Testis (tissue), 5 donors: ENCODE results near the gene PARG. TPM values are rescaled to one million over a fixed set of nuclear protein-coding genes. Genes with fewer than 3 reads are reported as not detected.
"Not testable (repeated sequence)": the region's sequence is repeated elsewhere in the genome, so short reads cannot be mapped to it uniquely, and the experiment has no call there.

Experiments used
- DNase-seq: peaks from one replicate; pipeline ENCODE4 v3.0.0-alpha.2; 2019
- H3K27ac ChIP-seq, 2 donors: fragments of 200-600 bp; sonication (generic); one replicate each; pipeline ENCODE4 v1.5.1; 2019
- H3K27me3 ChIP-seq: fragments of 200-600 bp; sonication (generic); one replicate; pipeline ENCODE4 v1.5.1; 2019
- H3K36me3 ChIP-seq: fragments of 200-600 bp; sonication (generic); one replicate; pipeline ENCODE4 v1.5.1; 2017; ENCODE audit warnings: low read depth; ENCODE audit errors: missing control alignments
- H3K4me1 ChIP-seq: fragments of 200-600 bp; sonication (generic); one replicate; pipeline ENCODE4 v1.5.1; 2019
- H3K4me3 ChIP-seq, 2 donors: fragments of 200-600 bp; sonication (generic); one replicate each; pipeline ENCODE4 v1.5.1; 2017 to 2019
- H3K9me3 ChIP-seq: fragments of 200-600 bp; sonication (generic); one replicate; pipeline ENCODE4 v1.5.1; 2017
- WGBS, 2 donors: methylation state at CpG; one replicate each; pipeline ENCODE4 v1.1.5; 2018; 5-methylcytosine and 5-hydroxymethylcytosine counted together
- intact Hi-C: fragments of 100-400 bp; cut with DNase I; formaldehyde crosslinking; loops from one replicate; pipeline ENCODE4 v1.15.1; 2023; ENCODE audit warnings: low total_unique reads
- long read RNA-seq, 2 donors: transcript quantifications; one replicate each; lab custom pipeline, GENCODE V29; 2026
- polyA plus RNA-seq: library from polyadenylated mRNA; stranded (reverse); fragments of 350-450 nt; fragmentation: Illumina TruSeq; extraction: RNeasy Lipid Tissue Mini Kit (QIAGEN cat#74804); gene quantifications from one replicate; pipeline ENCODE4 v1.2.3, GENCODE V29; 2014; ENCODE audit warnings: low read depth, low replicate concordance; ENCODE audit not compliant: insufficient read depth
- total RNA-seq, 2 donors: library from RNA; depleted of rRNA; stranded (reverse); fragments of >200 nt; gene quantifications; one replicate each; pipeline ENCODE4 v1.2.3, GENCODE V29; 2016

The PARG gene
- 10 to 100 TPM; 39.4 to 49.4 TPM for total RNA-seq
- polyA plus RNA-seq: 19.7 TPM
- long read RNA-seq, donor 1, partial matches to known transcripts: 46 of 51 reads
- long read RNA-seq, donor 1, other reads (novel, unspliced or antisense): 5 of 51 reads
- long read RNA-seq, donor 2: 0 reads

DNA sequence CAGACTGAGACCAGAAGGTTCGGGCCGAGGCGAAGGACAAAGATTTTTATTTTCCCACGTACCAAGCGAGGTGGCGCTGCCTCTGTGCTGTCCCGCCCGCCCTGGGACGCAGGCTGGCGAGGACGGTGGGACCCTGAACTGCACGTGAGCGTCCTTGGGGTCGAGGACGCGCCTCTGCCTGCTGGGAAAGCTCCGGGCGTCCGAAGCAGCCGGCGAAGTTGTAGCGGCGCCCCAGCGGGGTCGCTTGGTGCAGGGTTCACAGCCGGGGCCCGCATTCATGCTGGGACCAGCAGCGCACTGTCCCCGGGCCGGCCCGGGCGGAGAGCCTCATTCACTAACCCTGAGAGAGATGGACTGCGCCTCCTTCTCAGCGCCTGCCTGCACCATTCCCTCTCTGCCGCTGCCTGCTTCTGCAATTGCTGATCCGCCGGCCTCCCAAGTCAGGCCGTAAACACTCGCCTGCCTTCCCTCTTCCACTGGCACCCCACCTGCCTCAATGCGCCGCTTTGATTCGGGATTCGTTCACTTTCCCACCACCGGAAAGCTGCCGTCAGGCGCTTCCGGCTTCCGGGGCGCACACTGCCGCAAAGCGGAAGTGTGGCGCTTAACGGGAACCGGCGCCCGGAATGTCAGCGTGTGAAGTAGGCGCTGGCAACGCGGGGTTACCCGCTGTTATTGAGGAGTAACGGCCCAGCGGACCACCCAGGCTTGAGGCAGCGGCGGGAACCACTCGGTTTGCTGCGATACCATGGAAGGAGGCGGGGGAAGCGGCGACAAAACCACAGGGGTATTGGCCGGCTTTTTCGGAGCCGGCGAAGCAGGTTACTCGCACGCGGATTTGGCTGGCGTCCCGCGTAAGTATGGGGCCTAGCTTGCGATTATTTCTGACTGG lies at the start of gene PARG, which contains the start of gene TIMM23B:
Gene PARG (minus strand): TSS at position 581 of the 892 bp plus-strand sequence. CDS start 302 bp downstream, at position 279.
Gene TIMM23B (plus strand): TSS at position 607 of the 892 bp plus-strand sequence. CDS start 142 bp downstream, at position 749.
- H3K9me3 ChIP-seq, H3K36me3 ChIP-seq, H3K27me3 ChIP-seq, intact Hi-C loops, H3K4me1 ChIP-seq: not testable (repeated sequence)
- DNase-seq: peak; percentile 86
- Histone ChIP-seq H3K27ac (peak within 1 kb of the TSS; percentile 14 to 61), H3K4me3 (peak within 1 kb of the TSS; percentile 87 to 88)
- WGBS, 2 donors: 0% methylated on average over 17 to 46 of the region's 81 CpGs

DNA sequence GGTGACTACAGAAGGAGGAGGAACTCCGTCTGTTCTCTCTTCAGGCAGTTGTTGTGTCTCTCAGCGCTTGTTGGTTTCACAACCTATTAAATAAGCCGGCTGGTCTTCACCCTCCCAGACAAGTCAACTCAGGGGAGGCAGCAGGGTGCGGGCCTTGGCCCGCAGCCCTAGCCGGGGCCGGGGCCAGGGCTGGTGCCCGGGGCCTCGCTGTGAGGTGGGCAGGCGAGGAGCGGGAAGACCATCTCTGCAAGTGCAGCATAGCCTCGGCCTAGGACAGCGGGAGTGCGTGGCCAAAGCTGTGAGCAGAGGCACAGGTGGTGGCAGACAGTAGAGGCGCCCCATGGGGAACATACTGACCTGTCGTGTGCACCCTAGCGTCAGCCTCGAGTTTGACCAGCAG lies 46.5 kb upstream of the PARG start, which contains the start of gene AGAP6:
Gene AGAP6 (plus strand): TSS at position 31 of the 400 bp plus-strand sequence. CDS start 310 bp downstream, at position 341.
- H3K27ac ChIP-seq, H3K27me3 ChIP-seq, intact Hi-C loops, H3K9me3 ChIP-seq, H3K4me3 ChIP-seq, H3K4me1 ChIP-seq, H3K36me3 ChIP-seq, DNase-seq: not testable (repeated sequence)
- WGBS, 2 donors: 95 to 100% methylated on average over 8 to 18 of the region's 18 CpGs

DNA sequence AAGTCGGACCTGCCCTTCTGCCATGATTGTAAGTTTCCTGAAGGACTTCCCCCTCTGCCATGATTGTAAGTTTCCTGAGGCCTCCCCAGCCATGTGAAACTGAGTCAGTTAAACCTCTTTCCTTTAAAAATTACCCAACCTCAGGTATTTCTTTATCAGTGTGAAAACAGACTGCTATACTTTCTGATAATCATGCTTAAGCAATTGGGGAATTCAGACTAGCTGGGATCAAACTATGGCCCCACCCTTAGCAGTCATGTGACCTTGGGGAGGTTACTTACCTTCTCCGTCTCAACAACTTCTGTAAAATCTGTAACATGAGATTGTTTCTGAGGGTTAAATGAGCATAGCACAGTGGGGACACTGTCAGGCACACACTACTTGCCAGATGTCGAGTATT lies 45.4 kb upstream of the PARG start:
- H3K4me1 ChIP-seq, H3K4me3 ChIP-seq, DNase-seq, intact Hi-C loops, H3K27me3 ChIP-seq, H3K36me3 ChIP-seq, H3K27ac ChIP-seq, H3K9me3 ChIP-seq: not testable (repeated sequence)
- WGBS, 2 donors: 81 to 96% methylated on average over 3 of the region's 3 CpGs

DNA sequence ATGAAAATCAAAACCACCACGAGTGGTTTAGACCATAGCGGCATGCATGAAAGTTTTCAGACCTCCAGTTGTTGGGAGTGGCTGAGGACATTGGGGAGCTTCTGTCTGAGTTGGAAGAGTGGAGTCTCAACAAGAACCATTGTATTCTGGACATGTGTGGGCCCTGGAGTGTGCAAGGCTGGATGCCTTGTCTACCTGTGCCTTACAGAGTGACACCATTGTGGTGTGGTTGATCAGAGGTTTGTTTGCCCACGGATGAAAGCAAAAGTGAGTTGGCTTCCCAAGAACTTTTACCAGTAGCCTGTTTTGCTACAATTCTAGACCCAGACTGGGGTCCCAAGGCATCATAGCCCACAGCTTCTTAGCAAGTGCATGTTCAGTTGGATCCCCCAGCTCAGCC lies 35.9 kb upstream of the PARG start:
- H3K4me1 ChIP-seq, H3K36me3 ChIP-seq, H3K27me3 ChIP-seq, H3K4me3 ChIP-seq, H3K9me3 ChIP-seq, intact Hi-C loops, DNase-seq, H3K27ac ChIP-seq: not testable (repeated sequence)
- 90 to 96% methylated on average over 3 of the region's 3 CpGs for WGBS, 2 donors

DNA sequence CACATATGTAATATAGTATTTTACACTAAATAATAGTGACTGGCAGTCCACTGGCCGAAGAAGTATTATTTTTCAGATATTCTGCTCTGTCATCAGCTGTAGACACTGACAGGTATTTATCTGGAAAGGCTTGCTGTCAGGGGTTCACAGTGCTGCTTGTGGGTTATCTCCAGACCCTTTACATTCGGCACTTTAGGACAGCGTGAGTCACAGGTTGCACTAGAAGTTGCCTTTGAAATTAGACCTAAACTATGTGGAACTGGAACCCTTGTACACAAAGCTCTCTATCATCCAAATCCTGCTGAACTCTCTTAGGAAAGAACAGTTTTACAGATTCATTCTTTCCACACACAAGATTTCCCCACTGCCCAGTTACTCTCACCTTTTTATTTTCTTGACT lies 30.3 kb upstream of the PARG start:
- not testable (repeated sequence) for DNase-seq, H3K9me3 ChIP-seq
- WGBS, 2 donors: 98 to 100% methylated on average over 1 to 3 of the region's 3 CpGs

DNA sequence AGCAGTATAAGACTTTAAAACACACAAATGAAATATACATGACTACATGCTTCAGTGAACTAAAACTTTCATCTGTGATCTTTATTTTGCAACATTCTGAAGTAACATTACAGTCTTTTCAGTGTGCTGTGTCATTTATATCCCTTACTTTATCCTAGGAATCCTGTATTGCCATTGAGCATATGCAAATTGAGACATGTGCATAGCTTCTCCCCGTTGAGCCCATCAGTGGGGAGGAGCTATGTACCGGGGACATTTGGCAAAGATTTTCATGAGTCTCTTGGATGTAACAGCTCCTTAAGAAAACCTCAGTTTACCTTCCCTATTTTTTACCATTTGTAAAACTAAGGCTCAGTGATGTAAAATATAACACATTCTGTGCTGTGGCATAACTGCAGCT lies 29.6 kb upstream of the PARG start:
- H3K27ac ChIP-seq, DNase-seq, H3K36me3 ChIP-seq, intact Hi-C loops, H3K9me3 ChIP-seq, H3K4me1 ChIP-seq, H3K27me3 ChIP-seq, H3K4me3 ChIP-seq: not testable (repeated sequence)
- 58 to 86% methylated on average over 2 of the region's 2 CpGs for WGBS, 2 donors

More for the DNA sequence above, 30.3 kb upstream of the PARG start:
- intact Hi-C loops, H3K4me3 ChIP-seq, H3K36me3 ChIP-seq, H3K4me1 ChIP-seq, H3K27ac ChIP-seq, H3K27me3 ChIP-seq: not testable (repeated sequence)

DNA sequence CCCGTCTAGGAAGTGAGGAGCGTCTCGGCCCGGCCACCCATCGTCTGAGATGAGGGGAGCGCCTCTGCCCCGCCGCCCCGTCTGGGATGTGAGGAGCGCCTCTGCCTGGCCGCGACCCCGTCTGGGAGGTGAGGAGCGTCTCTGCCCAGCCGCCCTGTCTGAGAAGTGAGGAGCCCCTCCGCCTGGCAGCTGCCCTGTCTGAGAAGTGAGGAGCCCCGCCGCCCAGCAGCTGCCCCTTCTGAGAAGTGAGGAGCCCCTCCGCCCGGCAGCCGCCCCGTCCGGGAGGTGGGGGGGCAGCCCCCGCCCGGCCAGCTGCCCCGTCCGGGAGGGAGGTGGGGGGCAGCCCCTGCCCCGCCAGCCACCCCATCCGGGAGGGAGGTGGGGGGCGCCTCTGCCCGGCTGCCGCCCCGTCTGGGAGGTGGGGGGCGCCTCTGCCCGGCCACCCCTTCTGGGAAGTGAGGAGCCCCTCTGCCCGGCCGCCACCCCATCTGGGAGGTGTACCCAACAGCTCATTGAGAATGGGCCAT lies 28.6 kb upstream of the PARG start:
- H3K27me3 ChIP-seq, H3K27ac ChIP-seq, intact Hi-C loops, H3K9me3 ChIP-seq, H3K4me1 ChIP-seq, DNase-seq, H3K4me3 ChIP-seq, H3K36me3 ChIP-seq: not testable (repeated sequence)
- WGBS, 2 donors: 97% methylated on average over 34 of the region's 37 CpGs; no CpG with 5 or more reads in 1 of the 2 donors

DNA sequence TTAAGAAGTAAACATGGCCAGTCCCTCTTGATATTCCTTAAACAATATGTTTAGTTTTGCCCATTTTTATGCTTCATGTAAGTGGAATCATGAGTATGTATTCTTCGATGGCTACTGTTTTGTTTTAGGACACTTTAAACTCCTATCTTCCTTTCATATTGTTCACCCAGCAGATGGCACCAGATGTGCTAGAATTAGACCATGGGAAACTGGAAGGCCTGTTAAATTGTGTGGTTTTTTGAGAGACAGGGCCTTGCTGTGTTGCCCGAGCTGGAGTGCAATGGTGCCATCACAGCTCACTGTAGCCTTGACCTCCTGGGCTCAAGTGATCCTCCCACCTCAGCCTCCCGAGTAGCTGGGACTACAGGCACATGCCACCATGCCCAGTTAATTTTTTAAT lies 11.3 kb upstream of the PARG start:
- H3K4me3 ChIP-seq, H3K9me3 ChIP-seq, H3K27me3 ChIP-seq, DNase-seq, H3K27ac ChIP-seq, H3K4me1 ChIP-seq, intact Hi-C loops, H3K36me3 ChIP-seq: not testable (repeated sequence)
- 58 to 94% methylated on average over 1 to 3 of the region's 3 CpGs for WGBS, 2 donors

DNA sequence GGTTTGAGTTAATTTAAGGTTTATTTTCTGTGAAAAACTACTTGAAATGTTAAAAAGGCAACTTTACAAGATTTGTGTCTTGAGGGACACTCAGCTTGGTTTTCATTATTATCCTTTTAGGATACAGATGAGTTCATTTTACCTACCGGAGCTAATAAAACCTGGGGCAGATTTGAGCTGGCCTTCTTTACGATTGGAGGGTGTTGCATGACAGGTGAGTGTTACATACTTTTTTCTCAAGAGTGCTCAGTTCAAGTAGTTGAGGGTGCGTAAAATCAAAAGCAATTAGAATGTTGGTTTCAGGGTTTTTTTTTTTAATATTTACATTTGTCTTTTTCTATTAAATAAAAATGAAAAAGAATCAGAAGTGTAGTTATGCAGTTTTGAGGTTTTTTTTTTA lies 10.2 kb upstream of the PARG start:
- not testable (repeated sequence) for DNase-seq
- 79 to 88% methylated on average over 3 of the region's 3 CpGs for WGBS, 2 donors

DNA sequence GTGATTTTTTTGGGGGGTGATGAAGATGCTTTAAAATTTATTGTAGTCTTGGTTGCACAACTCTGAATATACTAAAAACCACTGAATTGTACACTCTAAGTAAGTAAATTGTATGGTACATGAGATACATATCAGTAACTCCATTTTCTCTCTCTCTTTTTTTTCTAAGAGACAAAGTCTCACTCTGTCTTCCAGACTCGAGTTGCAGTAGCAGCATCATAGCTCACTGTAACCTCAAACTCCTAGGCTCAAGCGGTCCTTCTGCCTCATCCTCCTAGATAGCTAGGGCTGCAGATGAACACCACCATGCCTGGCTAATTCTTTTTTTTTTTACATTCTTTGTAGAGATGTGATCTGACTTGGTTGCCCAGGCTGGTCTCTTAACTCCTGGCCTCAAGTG lies 6.9 kb upstream of the PARG start:
- intact Hi-C loops: not testable (repeated sequence)
- WGBS, 2 donors: 100% methylated on average over 2 of the region's 2 CpGs

More for the DNA sequence above, 10.2 kb upstream of the PARG start:
- H3K4me1 ChIP-seq, H3K4me3 ChIP-seq, intact Hi-C loops, H3K27me3 ChIP-seq, H3K36me3 ChIP-seq, H3K27ac ChIP-seq, H3K9me3 ChIP-seq: not testable (repeated sequence)

DNA sequence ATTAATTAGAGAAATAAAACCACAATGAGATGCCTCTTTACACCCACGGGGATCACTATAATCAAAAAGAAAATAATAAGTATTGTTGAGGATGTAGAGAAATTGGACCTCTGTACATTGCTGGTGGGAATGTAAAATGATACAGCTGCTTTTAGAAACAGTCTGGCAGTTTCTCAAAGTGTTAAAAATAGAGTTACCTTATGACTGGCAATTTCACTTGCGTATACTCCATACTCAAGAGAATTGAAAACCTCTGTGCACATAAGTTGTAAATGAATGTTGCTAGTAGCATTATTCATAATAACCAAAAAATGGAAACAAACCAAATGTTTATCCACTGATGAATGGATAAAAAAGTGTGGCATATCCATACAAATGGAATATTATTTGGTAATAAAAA lies 6.3 kb upstream of the PARG start:
- H3K4me1 ChIP-seq, DNase-seq, H3K4me3 ChIP-seq, H3K27ac ChIP-seq, H3K9me3 ChIP-seq, H3K36me3 ChIP-seq, H3K27me3 ChIP-seq, intact Hi-C loops: not testable (repeated sequence)
- 86 to 100% methylated on average over 1 of the region's 2 CpGs for WGBS, 2 donors

More for the DNA sequence above, 6.9 kb upstream of the PARG start:
- H3K9me3 ChIP-seq, H3K27me3 ChIP-seq, H3K4me1 ChIP-seq, H3K27ac ChIP-seq, DNase-seq, H3K4me3 ChIP-seq, H3K36me3 ChIP-seq: not testable (repeated sequence)

DNA sequence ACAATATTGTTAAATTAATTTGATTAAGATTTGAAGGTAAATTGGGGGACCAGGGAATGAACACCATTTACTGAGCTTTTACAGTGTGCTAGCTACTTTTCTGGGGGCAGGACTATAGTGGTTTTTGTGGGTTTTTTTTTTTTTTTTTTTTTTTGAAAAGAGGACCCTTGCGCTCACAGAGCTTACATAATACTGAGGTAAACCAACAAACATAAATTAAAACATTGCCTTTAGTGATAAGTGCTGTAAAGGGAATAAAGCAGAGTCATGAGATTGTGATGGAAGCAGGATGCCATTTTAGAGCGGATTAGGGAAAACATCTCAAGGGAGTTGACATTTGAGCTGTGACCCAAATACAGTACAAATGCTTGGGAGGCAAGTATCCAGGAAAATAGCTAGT lies 1.8 kb upstream of the PARG start:
- DNase-seq, H3K4me1 ChIP-seq, H3K36me3 ChIP-seq, H3K9me3 ChIP-seq, H3K27ac ChIP-seq, H3K4me3 ChIP-seq, H3K27me3 ChIP-seq, intact Hi-C loops: not testable (repeated sequence)
- WGBS, 2 donors: 75 to 87% methylated on average over 2 of the region's 2 CpGs
